Measurements from ENCODE around the gene TTLL1.

The TTLL1 gene

GRCh38 chr22:42993651-42994275 lies 95.4 kb downstream of the TTLL1 start:
- peak; percentile 62 for DNase-seq (ENCODE audit: low spot score)

GRCh38 chr22:42992886-42993479 lies 96.2 kb downstream of the TTLL1 start:
- DNase-seq (ENCODE audit: low spot score): no peak

- DNase-seq (ENCODE audit: low spot score): no peak
Observed at GRCh38 chr22:42992092-42992491, 97.1 kb downstream of the TTLL1 start.

GRCh38 chr22:42991010-42991651 lies 98.1 kb downstream of the TTLL1 start:
- DNase-seq (ENCODE audit: low spot score): no peak

GRCh38 chr22:42990131-42990838 lies 98.9 kb downstream of the TTLL1 start:
- DNase-seq (ENCODE audit: low spot score): no peak
